Upper lobe of left lung (tissue), 6 donors: Measurements from ENCODE around the gene TUFM. TPM values are rescaled to one million over a fixed set of nuclear protein-coding genes. Genes with fewer than 3 reads are reported as not detected.

Experiments used
- ATAC-seq, 2 donors: fragments of 200-7000 bp; cut with Tn5 transposase; one replicate each; pipeline ENCODE4 v1.9.1; 2022; ENCODE audit warnings: mild to moderate bottlenecking in 2 of 2, moderate library complexity in 2 of 2; ENCODE audit not compliant: low FRiP score in 2 of 2
- DNase-seq, 2 donors: peaks; one replicate each; pipeline ENCODE4 v3.0.0-alpha.2; 2019 to 2020
- H3K27ac ChIP-seq, 4 donors: fragments of 200-600 bp; sonication (generic); one replicate each; pipeline ENCODE4 v1.5.1; 2016 to 2019
- H3K27me3 ChIP-seq, 4 donors: fragments of 200-600 bp; sonication (generic); one replicate each; pipeline ENCODE4 v1.5.1; 2017 to 2019
- H3K36me3 ChIP-seq, 4 donors: fragments of 200-600 bp; sonication (generic); one replicate each; pipeline ENCODE4 v1.5.1; 2016 to 2019
- H3K4me1 ChIP-seq, 4 donors: fragments of 200-600 bp; sonication (generic); one replicate each; pipeline ENCODE4 v1.5.1; 2018 to 2019
- H3K4me3 ChIP-seq, 4 donors: fragments of 200-600 bp; sonication (generic); one replicate each; pipeline ENCODE4 v1.5.1; 2017 to 2019; ENCODE audit warnings: mild to moderate bottlenecking in 2 of 4, moderate library complexity in 1 of 4
- H3K9me3 ChIP-seq, 4 donors: fragments of 200-600 bp; sonication (generic); one replicate each; pipeline ENCODE4 v1.5.1; 2018 to 2019
- EP300 ChIP-seq, 4 donors: sonication (generic); formaldehyde crosslinking; IDR thresholded peaks; one replicate each; pipeline ENCODE4 v1.5.1; 2017; ENCODE audit warnings: antibody characterized with exemption in 4 of 4, control low read depth in 2 of 4
- POLR2A ChIP-seq, 4 donors: fragments of 450-650 bp; IDR thresholded peaks; one replicate each; pipeline ENCODE4 v1.5.1; 2016 to 2017; ENCODE audit warnings: antibody characterized with exemption in 4 of 4, mild to moderate bottlenecking in 2 of 4
- POLR2AphosphoS5 ChIP-seq, 2 donors: sonication (generic); formaldehyde crosslinking; IDR thresholded peaks; one replicate each; pipeline ENCODE4 v1.5.1; 2017; ENCODE audit warnings: antibody characterized with exemption in 2 of 2
- WGBS, 2 donors: methylation state at CpG; one replicate each; pipeline ENCODE4 v1.1.5; 2017 to 2018; 5-methylcytosine and 5-hydroxymethylcytosine counted together
- total RNA-seq, 6 donors: library from RNA; depleted of rRNA in 4 of 6; stranded (reverse); fragments of >200 nt in 4 of 6; gene quantifications; one replicate each; pipeline versions ENCODE4 v1.1.0 to v1.2.1, GENCODE V29; 2016 to 2021
- TF ChIP-seq, protein P1 (sequence below), 6 experiments: fragments of 450-650 bp in 4 of 6; fragments of 200-600 bp in 2 of 6; sonication (generic) in 2 of 6; IDR thresholded peaks; one replicate each; pipeline ENCODE4 v1.5.1; 2016 to 2019; ENCODE audit warnings: antibody characterized with exemption in 6 of 6
- donor health status: DM: no; HTN: no; CAD: no; lungs with moderate emphysema.
- donor health status: DM: no; HTN: yes; CAD: no; lungs with severe emphysema.

TUFM gene
- total RNA-seq, 6 donors from 2014 or later = 87.7 to 143 (median 118) TPM

DNA sequence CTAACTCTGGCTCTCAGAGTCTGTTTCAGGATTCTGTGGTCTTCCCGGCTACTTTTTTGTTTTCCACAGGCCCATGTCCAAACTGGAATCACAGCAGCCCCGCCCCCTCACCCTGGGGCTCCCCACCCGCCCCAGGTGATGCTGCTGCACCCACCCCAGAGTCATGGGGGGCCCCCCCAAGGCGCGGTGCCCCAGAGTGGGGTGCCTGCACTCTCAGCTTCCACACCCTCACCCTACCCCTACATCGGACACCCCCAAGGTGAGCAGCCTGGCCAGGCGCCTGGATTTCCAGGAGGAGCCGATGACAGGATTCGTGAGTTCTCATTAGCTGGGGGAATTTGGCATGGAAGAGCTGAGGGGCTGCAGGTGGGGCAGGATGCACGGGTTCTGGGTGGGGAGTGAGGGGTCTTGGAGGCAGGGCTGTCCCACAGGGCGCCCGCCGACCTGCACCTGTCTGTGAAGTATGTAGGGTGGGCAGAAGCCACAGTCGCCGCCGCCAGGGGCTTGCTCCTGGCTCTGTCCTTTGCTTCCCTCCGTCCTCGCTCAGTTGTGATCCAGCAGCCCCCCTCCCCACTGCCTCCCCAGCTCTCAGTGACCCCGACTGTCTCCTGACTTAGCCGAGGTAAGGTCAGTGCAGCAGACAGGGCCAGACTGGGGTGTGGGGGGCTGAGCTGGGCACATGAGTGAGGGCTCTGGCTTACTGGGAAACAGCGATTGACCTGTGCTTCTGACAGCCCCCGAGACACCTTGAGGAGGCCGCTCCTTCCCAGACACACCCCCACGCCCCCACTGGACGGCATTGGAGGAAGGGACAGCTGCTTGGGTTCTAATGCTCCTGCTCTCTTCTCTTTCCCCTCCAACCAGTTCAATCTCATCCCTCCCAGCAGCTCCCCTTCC is 10.0 kb downstream of the TUFM start:
- no peaks in the 10 kb centered on the region for H3K27me3 ChIP-seq
- DNase-seq = peak in 1 of 2 donors; percentile 70
- H3K4me3 ChIP-seq = no peak overlapping the region
- H3K27ac ChIP-seq = no peak overlapping the region
- H3K36me3 ChIP-seq = peaks cover 53 to 84% (median 70%) of the 10 kb centered on the region in 4 donors
- TF ChIP-seq EP300 (IDR thresholded peaks at IDR 0.05) = no peak
- TF ChIP-seq POLR2AphosphoS5 (IDR thresholded peaks at IDR 0.05) = no peak
- no peak for TF ChIP-seq POLR2A (IDR thresholded peaks at IDR 0.05)
- TF ChIP-seq, protein P1, sequence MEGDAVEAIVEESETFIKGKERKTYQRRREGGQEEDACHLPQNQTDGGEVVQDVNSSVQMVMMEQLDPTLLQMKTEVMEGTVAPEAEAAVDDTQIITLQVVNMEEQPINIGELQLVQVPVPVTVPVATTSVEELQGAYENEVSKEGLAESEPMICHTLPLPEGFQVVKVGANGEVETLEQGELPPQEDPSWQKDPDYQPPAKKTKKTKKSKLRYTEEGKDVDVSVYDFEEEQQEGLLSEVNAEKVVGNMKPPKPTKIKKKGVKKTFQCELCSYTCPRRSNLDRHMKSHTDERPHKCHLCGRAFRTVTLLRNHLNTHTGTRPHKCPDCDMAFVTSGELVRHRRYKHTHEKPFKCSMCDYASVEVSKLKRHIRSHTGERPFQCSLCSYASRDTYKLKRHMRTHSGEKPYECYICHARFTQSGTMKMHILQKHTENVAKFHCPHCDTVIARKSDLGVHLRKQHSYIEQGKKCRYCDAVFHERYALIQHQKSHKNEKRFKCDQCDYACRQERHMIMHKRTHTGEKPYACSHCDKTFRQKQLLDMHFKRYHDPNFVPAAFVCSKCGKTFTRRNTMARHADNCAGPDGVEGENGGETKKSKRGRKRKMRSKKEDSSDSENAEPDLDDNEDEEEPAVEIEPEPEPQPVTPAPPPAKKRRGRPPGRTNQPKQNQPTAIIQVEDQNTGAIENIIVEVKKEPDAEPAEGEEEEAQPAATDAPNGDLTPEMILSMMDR (IDR thresholded peaks at IDR 0.05) = no peak
- no peak for ATAC-seq
- no peaks in the 10 kb centered on the region for H3K9me3 ChIP-seq
- 92 to 93% methylated on average over 13 to 21 of the region's 25 CpGs for WGBS, 2 donors
- no peaks in the 10 kb centered on the region for H3K4me1 ChIP-seq

- Histone ChIP-seq H3K4me3 (no peak overlapping the region), H3K9me3 (no peaks in the 10 kb centered on the region), H3K36me3 (peaks cover 62 to 88% (median 77%) of the 10 kb centered on the region in 4 donors), H3K4me1 (no peaks in the 10 kb centered on the region), H3K27ac (no peak overlapping the region), H3K27me3 (no peaks in the 10 kb centered on the region)
- TF ChIP-seq POLR2AphosphoS5 (IDR thresholded peaks at IDR 0.05) (no peak), POLR2A (IDR thresholded peaks at IDR 0.05) (no peak), EP300 (IDR thresholded peaks at IDR 0.05) (no peak)
- TF ChIP-seq, protein P1 (IDR thresholded peaks at IDR 0.05) = no peak
- ATAC-seq (peak in 1 of 2 donors; percentile 5), DNase-seq (no peak)
- 94 to 96% methylated on average over 20 to 24 of the region's 25 CpGs for WGBS, 2 donors
These were observed 11.0 kb downstream of the TUFM start for GRCh38 chr16:28834873-28835863.

- no peak overlapping the region for H3K27ac ChIP-seq
- WGBS, 2 donors = 92 to 94% methylated on average over 14 of the region's 14 CpGs
- no peak for ATAC-seq
- peak in 1 of 2 donors; percentile 76 for DNase-seq
- H3K9me3 ChIP-seq = no peaks in the 10 kb centered on the region
- TF ChIP-seq, protein P1 (IDR thresholded peaks at IDR 0.05) = no peak
- TF ChIP-seq EP300 (IDR thresholded peaks at IDR 0.05) (no peak), POLR2A (IDR thresholded peaks at IDR 0.05) (no peak), POLR2AphosphoS5 (IDR thresholded peaks at IDR 0.05) (no peak)
- no peaks in the 10 kb centered on the region for H3K27me3 ChIP-seq
- no peaks in the 10 kb centered on the region for H3K4me1 ChIP-seq
- no peak overlapping the region for H3K4me3 ChIP-seq
- peaks cover 69 to 96% (median 85%) of the 10 kb centered on the region in 4 donors for H3K36me3 ChIP-seq
These were observed 11.8 kb downstream of the TUFM start for GRCh38 chr16:28834349-28834748.

DNA sequence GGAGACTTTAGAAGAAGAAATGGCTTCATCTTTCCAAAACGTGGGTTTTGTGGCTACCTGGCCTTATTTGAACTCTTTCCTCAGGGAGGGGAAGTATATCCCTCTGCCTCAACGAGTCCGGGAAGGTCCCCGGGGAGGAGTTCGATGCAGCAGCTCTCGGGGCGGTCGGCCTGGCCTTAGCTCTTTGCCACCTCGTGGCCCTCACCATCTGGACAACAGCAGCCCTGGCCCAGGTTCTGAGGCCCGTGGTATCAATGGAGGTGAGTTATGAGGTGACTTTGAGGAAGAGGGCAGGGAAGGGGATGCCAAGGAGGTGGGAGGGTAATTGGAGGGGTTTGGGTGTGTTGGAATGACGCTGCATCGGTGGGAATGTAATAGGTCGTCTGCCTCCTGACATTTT is 15.6 kb downstream of the TUFM start:
- Histone ChIP-seq H3K4me1 (peaks cover 0 to 8% (median 3%) of the 10 kb centered on the region in 4 donors), H3K36me3 (peaks cover 79 to 100% (median 98%) of the 10 kb centered on the region in 4 donors), H3K27ac (no peak overlapping the region), H3K9me3 (no peaks in the 10 kb centered on the region), H3K4me3 (no peak overlapping the region), H3K27me3 (no peaks in the 10 kb centered on the region)
- DNase-seq (no peak), ATAC-seq (no peak)
- no peak for TF ChIP-seq POLR2AphosphoS5 (IDR thresholded peaks at IDR 0.05)
- TF ChIP-seq, protein P1 (IDR thresholded peaks at IDR 0.05) = no peak
- no peak for TF ChIP-seq EP300 (IDR thresholded peaks at IDR 0.05)
- TF ChIP-seq POLR2A (IDR thresholded peaks at IDR 0.05) = no peak
- 91 to 96% methylated on average over 13 of the region's 13 CpGs for WGBS, 2 donors
